HG03280 (cell line): ENCODE data around the gene NR2C2AP.
"Not testable (repeated sequence)": the region's sequence is repeated elsewhere in the genome, so short reads cannot be mapped to it uniquely, and the experiment has no call there.

Experiments
- ATAC-seq: cut with Tn5 transposase; IDR thresholded peaks from one replicate; pipeline ENCODE4 v1.9.1; 2021; ENCODE audit warnings: mild to moderate bottlenecking, moderate library complexity; ENCODE audit not compliant: unreplicated experiment

Gene NR2C2AP

GRCh38 chr19:19185853-19186740 lies 17.1 kb downstream of the NR2C2AP start:
- ATAC-seq: no peak

- no peak for ATAC-seq
Measured at GRCh38 chr19:19181488-19181998, 21.7 kb downstream of the NR2C2AP start.

GRCh38 chr19:19179548-19180441 lies 23.4 kb downstream of the NR2C2AP start:
- no peak for ATAC-seq

- no peak for ATAC-seq
Measured at GRCh38 chr19:19176950-19177349, 26.3 kb downstream of the NR2C2AP start.

GRCh38 chr19:19173243-19173642 lies 30.0 kb downstream of the NR2C2AP start:
- ATAC-seq: not testable (repeated sequence)

- ATAC-seq: no peak
Measured at GRCh38 chr19:19171821-19172532, 31.2 kb downstream of the NR2C2AP start.

- ATAC-seq: no peak
Measured at GRCh38 chr19:19170873-19171672, 32.1 kb downstream of the NR2C2AP start.

GRCh38 chr19:19170053-19170872 lies 33.0 kb downstream of the NR2C2AP start, which contains the start of gene MEF2B:
TSS of gene MEF2B (minus strand) at chr19:19170263. CDS start at chr19:19150735, 19,528 bp downstream.
- ATAC-seq: peak; percentile 89

- peak; percentile 10 for ATAC-seq
Measured at GRCh38 chr19:19169236-19170052, 33.8 kb downstream of the NR2C2AP start.

GRCh38 chr19:19167612-19168011 lies 35.6 kb downstream of the NR2C2AP start:
- no peak for ATAC-seq

GRCh38 chr19:19165396-19165795 lies 37.8 kb downstream of the NR2C2AP start:
- no peak for ATAC-seq

- no peak for ATAC-seq
Measured at GRCh38 chr19:19162495-19162894, 40.7 kb downstream of the NR2C2AP start.

- ATAC-seq: no peak
Measured at GRCh38 chr19:19160461-19161035, 42.7 kb downstream of the NR2C2AP start.

GRCh38 chr19:19159534-19159933 lies 43.7 kb downstream of the NR2C2AP start:
- ATAC-seq: no peak

- no peak for ATAC-seq
Measured at GRCh38 chr19:19157808-19158207, 45.4 kb downstream of the NR2C2AP start.

- peak; percentile 76 for ATAC-seq
Measured at GRCh38 chr19:19155495-19156219, 47.6 kb downstream of the NR2C2AP start.
